Neural cell (in vitro differentiated cells): ENCODE measurements around the gene PGBD5. TPM values are rescaled to one million over a fixed set of nuclear protein-coding genes. Genes with fewer than 3 reads are reported as not detected.

Experiments
- H2AFZ ChIP-seq: fragments of 200-600, 300-800 bp; sonication (generic), shearing (Covaris generic); 2 replicates; pipeline ENCODE4 v1.6.0; 2014; ENCODE audit warnings: low read depth, mild to moderate bottlenecking, antibody characterized with exemption, low read length, moderate library complexity
- H3F3A ChIP-seq: fragments of 200-600 bp; shearing (Covaris generic); 2 replicates; pipeline ENCODE4 v1.6.1; 2016; ENCODE audit warnings: mild to moderate bottlenecking, moderate library complexity, mixed read lengths, antibody characterized with exemption, low read length; ENCODE audit not compliant: insufficient read depth, poor library complexity, severe bottlenecking
- H3K27ac ChIP-seq: fragments of 200-600, 300-800 bp; sonication (generic), shearing (Covaris generic); 2 replicates; pipeline ENCODE4 v1.5.1; 2014; ENCODE audit warnings: mild to moderate bottlenecking, low read length, moderate library complexity
- H3K27me3 ChIP-seq: fragments of 300-800, 200-600 bp; sonication (generic), shearing (Covaris generic); 2 replicates; pipeline ENCODE4 v1.6.0; 2014; ENCODE audit warnings: mild to moderate bottlenecking, low read depth, low read length, moderate library complexity; ENCODE audit not compliant: insufficient read depth
- H3K36me3 ChIP-seq: fragments of 300-800, 200-600 bp; sonication (generic), shearing (Covaris generic); 2 replicates; pipeline ENCODE4 v1.5.1; 2014; ENCODE audit warnings: mild to moderate bottlenecking, antibody characterized with exemption, low read length, moderate library complexity; ENCODE audit not compliant: insufficient read depth
- H3K4me2 ChIP-seq: fragments of 300-800, 200-600 bp; sonication (generic), shearing (Covaris generic); 2 replicates; pipeline ENCODE4 v1.6.0; 2014; ENCODE audit warnings: mild to moderate bottlenecking, low read length
- H3K4me3 ChIP-seq: fragments of 300-800, 200-600 bp; sonication (generic), shearing (Covaris generic); 2 replicates; pipeline ENCODE4 v1.5.1; 2014; ENCODE audit warnings: mild to moderate bottlenecking, low read length, moderate library complexity
- H3K79me2 ChIP-seq: fragments of 200-600 bp; shearing (Covaris generic); replicated peaks from 2 replicates; pipeline ENCODE4 v1.6.0; 2014; ENCODE audit warnings: mild to moderate bottlenecking, low read length, moderate library complexity; ENCODE audit not compliant: insufficient read depth
- H3K9ac ChIP-seq: fragments of 300-800, 200-600 bp; sonication (generic), shearing (Covaris generic); 2 replicates; pipeline ENCODE4 v1.6.1; 2016; ENCODE audit warnings: mild to moderate bottlenecking, low read length, mixed read lengths
- H3K9me2 ChIP-seq: fragments of 200-600 bp; shearing (Covaris generic); 2 replicates; pipeline ENCODE4 v1.6.1; 2016; ENCODE audit warnings: mild to moderate bottlenecking, low read length, mixed read lengths; ENCODE audit not compliant: insufficient read depth
- H3K9me3 ChIP-seq: fragments of 200-600, 300-800 bp; sonication (generic), shearing (Covaris generic); 2 replicates; pipeline ENCODE4 v1.6.1; 2016; ENCODE audit warnings: mild to moderate bottlenecking, mixed run types, low read length, moderate library complexity, mixed read lengths
- H4K20me1 ChIP-seq: fragments of 200-600 bp; shearing (Covaris generic); 2 replicates; pipeline ENCODE4 v1.6.1; 2016; ENCODE audit warnings: mild to moderate bottlenecking, mixed run types; ENCODE audit not compliant: insufficient read depth
- EP300 ChIP-seq: fragments of 450-650 bp; conservative IDR thresholded peaks from 2 replicates; pipeline ENCODE4 v1.6.1; 2014; ENCODE audit warnings: antibody characterized with exemption, mild to moderate bottlenecking, moderate library complexity; ENCODE audit not compliant: poor library complexity, severe bottlenecking
- MXI1 ChIP-seq: fragments of 450-650 bp; conservative IDR thresholded peaks from 2 replicates; pipeline ENCODE4 v1.6.1; 2014; ENCODE audit warnings: antibody characterized with exemption, mild to moderate bottlenecking; ENCODE audit not compliant: poor library complexity, severe bottlenecking
- POLR2AphosphoS5 ChIP-seq: IDR thresholded peaks from 2 replicates; pipeline ENCODE4 v1.6.1; 2012
- RAD21 ChIP-seq: fragments of 450-650 bp; conservative IDR thresholded peaks from 2 replicates; pipeline ENCODE4 v1.6.1; 2014; ENCODE audit warnings: antibody characterized with exemption, mild to moderate bottlenecking, moderate library complexity
- SMC3 ChIP-seq: fragments of 450-650 bp; conservative IDR thresholded peaks from 2 replicates; pipeline ENCODE4 v1.6.1; 2014; ENCODE audit warnings: antibody characterized with exemption, mild to moderate bottlenecking, moderate library complexity; ENCODE audit not compliant: poor library complexity
- TAF1 ChIP-seq: IDR thresholded peaks from 2 replicates; pipeline ENCODE4 v1.6.1; 2012; ENCODE audit warnings: low read depth
- polyA plus RNA-seq: library from polyadenylated mRNA; depleted of rRNA; stranded (reverse); fragments of >200 nt; gene quantifications from 2 replicates; pipeline ENCODE4 v1.2.3, GENCODE V29; 2014
- TF ChIP-seq, protein P1 (sequence below): IDR thresholded peaks from 2 replicates; pipeline ENCODE4 v1.6.1; 2012; ENCODE audit warnings: borderline replicate concordance
- TF ChIP-seq, protein P2 (sequence below): fragments of 450-650 bp; IDR thresholded peaks from 2 replicates; pipeline ENCODE4 v1.5.1; 2014; ENCODE audit warnings: antibody characterized with exemption, mild to moderate bottlenecking, moderate library complexity; ENCODE audit not compliant: poor library complexity, severe bottlenecking

The PGBD5 gene
- polyA plus RNA-seq, 1 donor from 2014 or later: 16.3 TPM

DNA sequence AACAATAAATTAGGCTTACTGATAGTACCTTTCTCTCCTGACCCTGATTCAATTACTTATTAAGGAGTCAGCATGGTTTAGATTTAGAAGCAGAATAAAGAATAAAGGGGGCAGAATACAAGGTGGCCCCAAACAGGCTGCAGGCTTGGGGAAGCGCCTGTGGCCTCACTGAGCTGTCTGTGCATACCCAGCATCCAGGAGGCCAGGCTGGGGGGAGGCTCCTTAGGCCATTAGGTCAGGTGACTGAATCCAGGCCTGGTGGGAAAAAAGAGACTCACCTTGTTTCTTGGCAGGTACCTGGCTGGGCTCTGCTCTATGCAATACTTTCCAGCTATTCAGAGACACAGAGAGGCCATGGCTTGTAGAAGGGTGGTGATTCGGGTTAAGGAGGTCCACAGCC lies 38.8 kb downstream of the PGBD5 start (continued):
- TF ChIP-seq, protein P1, sequence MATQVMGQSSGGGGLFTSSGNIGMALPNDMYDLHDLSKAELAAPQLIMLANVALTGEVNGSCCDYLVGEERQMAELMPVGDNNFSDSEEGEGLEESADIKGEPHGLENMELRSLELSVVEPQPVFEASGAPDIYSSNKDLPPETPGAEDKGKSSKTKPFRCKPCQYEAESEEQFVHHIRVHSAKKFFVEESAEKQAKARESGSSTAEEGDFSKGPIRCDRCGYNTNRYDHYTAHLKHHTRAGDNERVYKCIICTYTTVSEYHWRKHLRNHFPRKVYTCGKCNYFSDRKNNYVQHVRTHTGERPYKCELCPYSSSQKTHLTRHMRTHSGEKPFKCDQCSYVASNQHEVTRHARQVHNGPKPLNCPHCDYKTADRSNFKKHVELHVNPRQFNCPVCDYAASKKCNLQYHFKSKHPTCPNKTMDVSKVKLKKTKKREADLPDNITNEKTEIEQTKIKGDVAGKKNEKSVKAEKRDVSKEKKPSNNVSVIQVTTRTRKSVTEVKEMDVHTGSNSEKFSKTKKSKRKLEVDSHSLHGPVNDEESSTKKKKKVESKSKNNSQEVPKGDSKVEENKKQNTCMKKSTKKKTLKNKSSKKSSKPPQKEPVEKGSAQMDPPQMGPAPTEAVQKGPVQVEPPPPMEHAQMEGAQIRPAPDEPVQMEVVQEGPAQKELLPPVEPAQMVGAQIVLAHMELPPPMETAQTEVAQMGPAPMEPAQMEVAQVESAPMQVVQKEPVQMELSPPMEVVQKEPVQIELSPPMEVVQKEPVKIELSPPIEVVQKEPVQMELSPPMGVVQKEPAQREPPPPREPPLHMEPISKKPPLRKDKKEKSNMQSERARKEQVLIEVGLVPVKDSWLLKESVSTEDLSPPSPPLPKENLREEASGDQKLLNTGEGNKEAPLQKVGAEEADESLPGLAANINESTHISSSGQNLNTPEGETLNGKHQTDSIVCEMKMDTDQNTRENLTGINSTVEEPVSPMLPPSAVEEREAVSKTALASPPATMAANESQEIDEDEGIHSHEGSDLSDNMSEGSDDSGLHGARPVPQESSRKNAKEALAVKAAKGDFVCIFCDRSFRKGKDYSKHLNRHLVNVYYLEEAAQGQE: no peak

DNA sequence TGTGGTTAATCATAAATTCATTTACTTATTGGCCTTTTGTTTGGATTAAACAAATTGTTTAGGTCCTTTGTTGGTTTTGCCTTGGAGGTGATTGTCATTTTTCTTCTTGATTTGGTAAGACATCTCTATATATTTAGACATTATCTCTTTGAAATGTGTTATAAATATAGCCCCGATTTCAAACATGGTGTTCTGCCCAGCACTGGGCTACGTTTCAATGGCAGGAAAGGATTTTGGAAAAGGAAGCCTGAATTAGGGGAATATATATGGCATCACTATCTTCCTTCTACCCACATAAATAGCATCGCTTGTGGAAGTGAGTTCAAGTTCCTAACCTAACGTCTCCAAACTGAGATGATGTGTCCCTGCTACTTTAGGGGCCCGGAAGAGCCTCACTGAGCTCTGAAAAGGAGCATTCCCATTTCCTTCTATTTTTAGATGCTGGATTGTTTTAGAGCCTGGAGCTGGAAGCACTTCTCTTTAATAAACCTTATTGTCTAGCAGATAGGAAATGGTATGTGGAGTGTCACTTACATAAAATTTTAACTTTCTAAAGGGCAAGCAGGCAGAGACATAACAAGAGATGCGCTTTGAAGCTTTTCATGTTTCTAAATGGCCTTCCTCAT lies 39.4 kb downstream of the PGBD5 start:
- no peaks in the 10 kb centered on the region for H4K20me1 ChIP-seq
- H3F3A ChIP-seq: no peaks in the 10 kb centered on the region
- TF ChIP-seq POLR2AphosphoS5 (no peak), SMC3 (no peak), TAF1 (no peak), MXI1 (no peak), EP300 (no peak), RAD21 (no peak)
- TF ChIP-seq, protein P1: no peak
- TF ChIP-seq, protein P2, sequence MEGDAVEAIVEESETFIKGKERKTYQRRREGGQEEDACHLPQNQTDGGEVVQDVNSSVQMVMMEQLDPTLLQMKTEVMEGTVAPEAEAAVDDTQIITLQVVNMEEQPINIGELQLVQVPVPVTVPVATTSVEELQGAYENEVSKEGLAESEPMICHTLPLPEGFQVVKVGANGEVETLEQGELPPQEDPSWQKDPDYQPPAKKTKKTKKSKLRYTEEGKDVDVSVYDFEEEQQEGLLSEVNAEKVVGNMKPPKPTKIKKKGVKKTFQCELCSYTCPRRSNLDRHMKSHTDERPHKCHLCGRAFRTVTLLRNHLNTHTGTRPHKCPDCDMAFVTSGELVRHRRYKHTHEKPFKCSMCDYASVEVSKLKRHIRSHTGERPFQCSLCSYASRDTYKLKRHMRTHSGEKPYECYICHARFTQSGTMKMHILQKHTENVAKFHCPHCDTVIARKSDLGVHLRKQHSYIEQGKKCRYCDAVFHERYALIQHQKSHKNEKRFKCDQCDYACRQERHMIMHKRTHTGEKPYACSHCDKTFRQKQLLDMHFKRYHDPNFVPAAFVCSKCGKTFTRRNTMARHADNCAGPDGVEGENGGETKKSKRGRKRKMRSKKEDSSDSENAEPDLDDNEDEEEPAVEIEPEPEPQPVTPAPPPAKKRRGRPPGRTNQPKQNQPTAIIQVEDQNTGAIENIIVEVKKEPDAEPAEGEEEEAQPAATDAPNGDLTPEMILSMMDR: no peak
- no peaks in the 10 kb centered on the region for H3K27me3 ChIP-seq
- H3K27ac ChIP-seq: no peak overlapping the region
- H3K36me3 ChIP-seq: no peaks in the 10 kb centered on the region
- H3K4me3 ChIP-seq: no peak overlapping the region
- no peak overlapping the region for H3K9ac ChIP-seq
- no peaks in the 10 kb centered on the region for H3K79me2 ChIP-seq
- no peaks in the 10 kb centered on the region for H3K9me2 ChIP-seq
- H3K9me3 ChIP-seq: no peaks in the 10 kb centered on the region
- H3K4me2 ChIP-seq: no peak overlapping the region
- H2AFZ ChIP-seq: no peak overlapping the region

DNA sequence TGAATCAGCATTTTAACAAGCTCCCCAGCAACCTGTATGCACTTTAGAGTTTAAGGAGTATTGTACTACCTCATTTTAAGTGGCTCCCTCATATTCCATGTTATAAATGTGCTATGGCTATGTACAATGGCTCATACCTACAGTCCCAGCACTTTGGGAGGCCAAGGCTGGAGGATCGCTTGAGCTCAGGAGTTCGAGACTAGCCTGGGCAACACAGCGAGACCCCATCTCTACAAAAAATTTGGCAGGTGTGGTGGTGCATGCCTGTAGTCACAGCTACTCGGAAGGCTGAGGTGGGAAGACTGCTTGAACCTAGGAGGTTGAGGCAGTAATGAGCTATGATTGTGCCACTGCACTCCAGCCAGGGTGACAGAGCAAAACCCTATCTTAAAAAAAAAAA lies 40.2 kb downstream of the PGBD5 start:
- H3F3A ChIP-seq: no peaks in the 10 kb centered on the region
- no peaks in the 10 kb centered on the region for H3K27me3 ChIP-seq
- H3K9me3 ChIP-seq: no peaks in the 10 kb centered on the region
- no peaks in the 10 kb centered on the region for H3K79me2 ChIP-seq
- no peak overlapping the region for H3K9ac ChIP-seq
- H2AFZ ChIP-seq: no peak overlapping the region
- TF ChIP-seq, protein P1: no peak
- no peak for TF ChIP-seq RAD21
- H3K4me3 ChIP-seq: no peak overlapping the region
- H3K9me2 ChIP-seq: no peaks in the 10 kb centered on the region
- H3K27ac ChIP-seq: no peak overlapping the region
- no peaks in the 10 kb centered on the region for H3K36me3 ChIP-seq
- no peak overlapping the region for H3K4me2 ChIP-seq
- H4K20me1 ChIP-seq: no peaks in the 10 kb centered on the region
